ENCODE results near the gene BLOC1S4. TPM values are rescaled to one million over a fixed set of nuclear protein-coding genes. Genes with fewer than 3 reads are reported as not detected.
A peak's percentile ranks its signal among the peaks of the same experiment; 100 is the strongest.
"Not testable (repeated sequence)": the region's sequence is repeated elsewhere in the genome, so short reads cannot be mapped to it uniquely, and the experiment has no call there.

BLOC1S4 gene, protein sequence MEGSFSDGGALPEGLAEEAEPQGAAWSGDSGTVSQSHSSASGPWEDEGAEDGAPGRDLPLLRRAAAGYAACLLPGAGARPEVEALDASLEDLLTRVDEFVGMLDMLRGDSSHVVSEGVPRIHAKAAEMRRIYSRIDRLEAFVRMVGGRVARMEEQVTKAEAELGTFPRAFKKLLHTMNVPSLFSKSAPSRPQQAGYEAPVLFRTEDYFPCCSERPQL
- total RNA-seq = 10 to 100 TPM; 13.3 to 15.0 TPM
- long read RNA-seq, transcript BLOC1S4-201 (1 exons, 1,617 nt) = major isoform, 58 of 58 reads
- long read RNA-seq, partial matches to known transcripts = 0 of 58 reads
- long read RNA-seq, other reads (novel, unspliced or antisense) = 0 of 58 reads

DNA sequence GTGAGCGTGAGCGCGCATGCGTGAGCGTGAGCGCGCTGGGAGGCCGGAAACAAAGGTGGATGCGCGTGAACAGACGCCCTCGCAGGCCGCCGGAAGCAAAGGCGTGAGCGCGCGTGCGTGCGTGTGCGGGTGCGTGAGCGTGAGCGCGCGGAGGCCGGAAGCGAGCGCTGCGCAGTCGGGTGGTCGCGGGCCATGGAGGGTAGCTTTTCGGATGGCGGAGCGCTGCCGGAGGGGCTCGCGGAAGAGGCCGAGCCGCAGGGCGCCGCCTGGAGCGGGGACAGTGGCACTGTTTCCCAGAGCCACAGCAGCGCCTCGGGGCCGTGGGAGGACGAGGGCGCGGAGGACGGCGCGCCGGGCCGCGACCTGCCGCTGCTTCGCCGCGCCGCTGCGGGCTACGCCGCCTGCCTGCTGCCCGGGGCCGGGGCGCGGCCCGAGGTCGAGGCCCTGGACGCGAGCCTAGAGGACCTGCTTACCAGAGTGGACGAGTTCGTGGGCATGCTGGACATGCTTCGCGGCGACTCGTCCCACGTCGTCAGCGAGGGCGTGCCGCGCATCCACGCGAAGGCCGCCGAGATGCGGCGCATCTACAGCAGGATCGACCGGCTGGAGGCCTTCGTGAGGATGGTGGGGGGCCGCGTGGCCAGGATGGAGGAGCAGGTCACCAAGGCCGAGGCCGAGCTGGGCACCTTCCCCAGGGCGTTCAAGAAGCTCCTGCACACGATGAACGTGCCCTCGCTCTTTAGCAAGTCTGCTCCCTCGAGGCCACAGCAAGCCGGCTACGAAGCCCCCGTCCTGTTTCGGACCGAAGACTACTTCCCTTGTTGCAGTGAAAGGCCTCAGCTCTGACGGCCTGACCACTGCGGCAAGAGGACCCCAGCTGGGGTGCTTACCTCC, at the start of gene BLOC1S4:
TSS of gene BLOC1S4 (plus strand) at position 157 of the 894 bp plus-strand sequence. CDS start at position 193, 36 bp downstream.
- ATAC-seq = peak; percentile 94
- intact Hi-C loops (cut with DNase I, micrococcal nuclease) = no loop called here
- peak; percentile 86 to 88 for DNase-seq

DNA sequence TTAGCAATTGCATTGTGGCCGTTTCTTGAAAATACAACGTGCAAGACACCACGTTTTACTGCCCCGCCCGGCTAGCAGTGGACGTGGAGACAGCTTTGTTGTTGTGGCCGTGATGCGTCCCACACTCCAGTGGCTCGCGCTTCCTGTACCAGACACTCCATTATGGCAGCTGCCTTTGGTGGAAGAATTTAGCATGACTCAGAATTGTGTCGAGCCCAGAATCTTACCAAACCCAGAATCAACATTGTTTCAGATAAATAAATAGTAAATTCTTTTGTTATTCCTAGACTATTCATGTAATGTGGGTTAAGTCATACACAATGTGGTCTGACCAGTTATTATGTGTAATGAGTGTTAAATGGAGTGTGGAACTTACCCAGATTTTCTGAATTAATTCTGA, 47.6 kb upstream of the BLOC1S4 start:
- ATAC-seq = no peak
- intact Hi-C loops (cut with DNase I, micrococcal nuclease) = no loop called here

DNA sequence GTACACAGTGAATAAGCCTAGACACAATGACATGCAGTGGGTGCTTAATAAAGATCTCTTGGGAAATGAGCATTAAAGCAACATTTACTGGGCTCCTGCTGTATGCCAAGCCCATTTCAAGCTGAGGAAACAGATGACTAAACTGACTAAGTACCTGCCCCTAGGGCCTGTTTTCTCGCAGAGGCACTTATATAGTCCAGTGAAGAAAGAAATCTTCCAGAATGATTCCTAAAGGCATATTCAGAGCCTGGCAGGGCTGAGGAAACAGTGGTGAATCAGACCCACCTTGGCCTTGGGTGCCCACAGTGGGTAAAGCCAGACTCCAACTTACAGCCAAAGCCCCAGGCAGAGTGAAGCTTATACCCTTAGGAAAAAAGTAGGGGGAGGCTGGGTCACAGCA, 44.3 kb upstream of the BLOC1S4 start:
- DNase-seq = no peak
- intact Hi-C loops (cut with DNase I, micrococcal nuclease) = no loop called here
- no peak for ATAC-seq

More for the DNA sequence above, 47.6 kb upstream of the BLOC1S4 start:
- DNase-seq = no peak

DNA sequence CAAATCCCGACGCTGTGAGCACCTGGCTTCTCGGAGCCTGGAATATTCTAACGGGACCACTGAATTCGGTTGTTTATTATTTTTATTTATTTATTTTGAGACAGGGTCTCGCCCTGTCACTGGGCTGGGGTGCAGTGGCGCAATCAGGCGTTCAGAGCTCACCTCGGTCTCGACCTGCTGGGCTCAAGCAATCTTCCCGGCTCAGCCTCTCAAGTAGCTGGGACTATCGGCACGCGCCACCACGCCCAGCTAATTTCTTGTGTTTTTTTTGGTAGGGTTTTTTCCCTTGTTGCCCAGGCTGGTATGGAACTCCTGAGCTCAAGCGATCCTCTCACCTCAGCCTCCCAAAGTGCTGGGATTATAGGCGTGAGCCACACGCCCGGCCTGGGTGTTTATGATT, 43.8 kb upstream of the BLOC1S4 start:
- DNase-seq (no peak), ATAC-seq (no peak)
- intact Hi-C loops (cut with DNase I, micrococcal nuclease) = no loop called here

DNA sequence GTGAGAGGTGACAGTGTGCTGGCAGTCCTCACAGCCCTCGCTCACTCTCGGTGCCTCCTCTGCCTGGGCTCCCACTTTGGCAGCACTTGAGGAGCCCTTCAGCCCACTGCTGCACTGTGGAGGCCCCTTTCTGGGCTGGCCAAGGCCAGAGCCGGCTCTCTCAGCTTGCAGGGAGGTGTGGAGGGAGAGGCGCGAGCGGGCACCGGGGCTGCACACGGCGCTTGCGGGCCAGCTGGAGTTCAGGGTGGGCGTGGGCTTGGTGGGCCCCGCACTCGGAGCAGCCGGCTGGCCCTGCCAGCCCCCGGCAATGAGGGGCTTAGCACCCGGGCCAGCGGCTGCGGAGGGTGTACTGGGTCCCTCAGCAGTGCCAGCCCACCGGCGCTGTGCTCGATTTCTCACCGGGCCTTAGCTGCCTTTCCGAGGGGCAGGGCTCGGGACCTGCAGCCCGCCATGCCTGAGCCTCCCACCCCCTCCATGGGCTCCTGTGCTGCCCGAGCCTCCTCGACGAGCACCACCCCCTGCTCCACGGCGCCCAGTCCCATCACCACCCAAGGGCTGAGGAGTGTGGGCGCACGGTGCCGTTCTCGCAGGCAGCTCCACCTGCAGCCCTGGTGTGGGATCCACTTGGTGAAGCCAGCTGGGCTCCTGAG, 43.3 kb upstream of the BLOC1S4 start:
- peak in 1 of 2 donors; percentile 33 for DNase-seq

DNA sequence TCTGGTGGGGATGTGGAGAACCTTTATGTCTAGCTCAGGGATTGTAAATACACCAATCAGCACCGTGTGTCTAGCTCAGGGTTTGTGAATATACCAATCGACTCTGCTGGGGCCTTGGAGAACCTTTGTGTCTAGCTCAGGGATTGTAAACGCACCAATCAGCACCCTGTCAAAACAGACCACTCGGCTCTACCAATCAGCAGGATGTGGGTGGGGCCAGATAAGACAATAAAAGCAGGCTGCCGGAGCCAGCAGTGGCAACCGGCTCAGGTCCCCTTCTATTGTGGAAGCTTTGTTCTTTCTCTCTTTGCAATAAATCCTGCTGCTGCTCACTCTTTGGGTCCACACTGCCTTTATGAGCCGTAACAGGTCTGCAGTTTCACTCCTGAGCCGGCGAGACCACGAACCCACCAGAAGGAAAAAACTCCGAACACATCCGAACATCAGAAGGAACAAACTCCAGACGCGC, 42.7 kb upstream of the BLOC1S4 start:
- ATAC-seq (peak; percentile 44), DNase-seq (peak in 1 of 2 donors; percentile 55)
- intact Hi-C loops (cut with DNase I, micrococcal nuclease) = not testable (repeated sequence)

More for the DNA sequence above, 43.3 kb upstream of the BLOC1S4 start:
- ATAC-seq; intact Hi-C loops (cut with DNase I, micrococcal nuclease): not testable (repeated sequence)

DNA sequence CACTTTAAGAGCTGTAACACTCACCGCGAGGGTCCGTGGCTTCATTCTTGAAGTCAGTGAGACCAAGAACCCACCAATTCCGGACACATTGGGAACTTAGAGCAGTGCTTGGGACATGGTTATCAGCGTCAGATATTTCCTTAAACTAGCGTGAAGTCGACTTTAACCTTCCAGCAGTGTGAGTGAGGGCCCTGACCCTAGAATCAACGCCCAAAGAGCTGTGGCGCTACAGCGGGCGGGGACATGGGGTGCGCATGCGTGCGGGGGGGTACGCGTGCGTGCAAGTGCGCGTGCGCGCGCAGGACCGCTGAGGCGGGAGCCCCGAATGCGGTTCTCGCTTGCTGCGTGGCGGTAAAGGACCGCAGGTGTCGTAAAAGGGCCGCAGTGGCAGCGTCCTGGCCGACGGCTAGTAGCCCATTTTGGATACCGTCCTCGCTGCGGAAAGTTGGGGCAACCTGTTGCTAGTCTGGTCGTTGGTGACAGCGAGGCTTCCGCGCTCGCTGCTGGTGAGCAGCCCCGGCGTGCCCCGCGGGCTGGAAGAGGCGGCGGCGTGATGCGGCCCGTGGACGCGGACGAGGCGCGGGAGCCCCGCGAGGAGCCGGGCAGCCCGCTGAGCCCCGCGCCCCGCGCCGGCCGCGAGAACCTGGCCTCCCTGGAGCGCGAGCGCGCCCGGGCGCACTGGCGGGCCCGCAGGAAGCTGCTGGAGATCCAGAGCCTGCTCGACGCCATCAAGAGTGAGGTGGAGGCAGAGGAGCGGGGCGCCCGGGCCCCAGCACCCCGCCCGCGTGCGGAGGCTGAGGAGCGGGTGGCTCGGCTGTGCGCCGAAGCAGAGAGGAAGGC, 42.1 kb upstream of the BLOC1S4 start:
- ATAC-seq = peak; percentile 86
- intact Hi-C loops (cut with DNase I, micrococcal nuclease) = no loop called here
- peak; percentile 93 to 96 for DNase-seq

DNA sequence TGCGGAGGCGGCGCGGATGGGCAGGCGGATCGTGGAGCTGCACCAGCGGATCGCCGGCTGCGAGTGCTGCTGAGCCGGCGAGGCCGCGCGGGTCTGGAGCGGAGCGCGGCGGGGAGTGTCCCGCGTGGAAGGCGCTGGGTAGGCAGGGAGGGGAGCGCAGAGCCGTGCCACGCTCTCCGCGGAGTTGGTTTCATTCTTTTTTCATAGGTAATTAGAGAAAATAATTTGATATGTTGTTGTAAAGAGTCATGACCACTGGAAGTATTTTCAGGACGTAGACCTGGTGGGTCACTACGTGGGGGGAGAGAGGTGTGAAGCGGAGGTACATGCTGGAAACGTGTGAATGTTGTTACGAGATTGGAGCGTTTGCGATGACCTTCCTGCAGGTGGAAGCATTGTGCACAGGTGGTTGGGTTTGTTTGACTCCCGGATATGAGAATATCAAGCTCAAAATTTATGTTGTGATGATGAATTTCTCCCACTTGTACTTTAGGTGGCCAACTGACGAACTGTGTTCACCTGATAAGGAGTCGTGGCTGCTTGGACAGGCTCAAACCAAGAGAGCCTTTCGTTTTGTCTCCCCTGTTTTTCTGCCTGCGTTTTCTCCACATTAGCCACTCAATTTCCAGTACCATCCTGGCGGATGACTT, 41.3 kb upstream of the BLOC1S4 start:
- ATAC-seq (peak; percentile 47), DNase-seq (peak; percentile 54 to 61)
- intact Hi-C loops (cut with DNase I, micrococcal nuclease) = no loop called here

DNA sequence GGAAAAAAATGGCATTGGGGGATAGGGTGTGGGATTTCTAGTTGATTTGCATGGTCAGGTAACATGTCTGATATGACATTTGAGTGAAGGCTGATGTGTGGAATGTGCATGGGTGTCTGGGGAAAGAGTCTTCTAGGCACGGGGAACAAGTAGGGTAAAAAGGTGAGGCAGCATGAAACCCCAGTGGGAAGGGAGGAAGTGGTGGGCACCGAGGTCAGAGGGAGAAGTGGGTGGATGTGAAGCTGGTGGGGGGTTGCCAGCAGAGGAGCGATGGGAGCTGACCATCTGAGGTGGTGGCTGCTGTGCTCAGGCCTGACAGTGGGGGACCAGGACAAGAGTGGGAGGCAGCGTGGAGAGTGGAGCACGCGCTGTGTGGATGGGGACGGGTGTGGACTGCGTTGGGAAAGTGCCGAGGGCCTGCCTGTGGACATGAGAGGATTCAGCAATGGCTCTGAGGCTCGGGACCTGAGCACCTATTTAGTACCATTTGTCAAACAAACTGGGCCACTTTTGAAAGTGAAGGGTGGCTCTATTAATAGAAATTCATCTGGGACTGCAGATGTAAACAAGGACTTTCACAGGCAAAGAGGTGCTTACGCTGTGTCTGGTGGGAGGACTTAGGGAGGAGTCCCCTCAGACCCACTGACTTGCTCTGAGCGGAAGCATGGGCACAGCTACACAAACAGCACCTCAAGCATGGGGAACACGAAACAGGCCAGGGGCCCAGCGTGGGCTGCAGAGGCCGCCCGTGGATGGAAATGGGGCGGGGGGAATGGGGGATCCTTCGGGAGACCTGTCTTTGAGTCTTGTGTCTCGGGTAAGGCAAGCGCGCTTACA, 39.0 kb upstream of the BLOC1S4 start:
- no peak for ATAC-seq
- no peak for DNase-seq
- intact Hi-C loops (cut with DNase I, micrococcal nuclease) = no loop called here

DNA sequence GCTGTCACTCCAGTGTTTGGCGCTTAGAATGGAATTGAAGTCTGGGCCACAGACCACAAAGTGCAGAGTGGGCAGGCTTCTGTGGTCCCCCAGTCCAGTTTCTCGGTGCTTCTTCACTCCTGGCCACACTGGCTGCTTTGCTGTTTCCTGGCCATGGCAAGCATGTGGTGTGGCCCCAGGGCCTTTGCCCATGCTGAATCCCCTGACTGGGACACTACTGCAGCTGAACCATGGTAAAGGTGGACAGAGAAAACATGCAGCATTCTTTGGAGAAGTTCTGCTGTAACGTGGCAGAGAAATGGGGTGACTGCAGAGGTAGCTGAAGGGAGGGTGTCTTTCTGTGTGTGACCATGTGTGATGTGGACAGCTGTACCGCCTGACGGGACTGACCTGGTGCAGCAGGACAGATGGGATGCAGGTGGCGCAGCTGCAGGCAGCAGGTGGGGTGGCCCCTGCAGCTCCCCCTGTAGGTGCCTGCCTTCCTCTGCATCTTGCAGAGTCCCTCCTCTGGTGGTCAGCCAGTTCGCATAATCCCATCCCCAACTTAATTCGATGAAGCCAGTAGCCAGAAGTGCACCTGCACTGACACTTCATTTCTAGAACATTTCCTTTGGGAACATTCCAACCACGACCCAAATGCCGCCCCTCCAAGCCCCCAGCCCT, 35.5 kb upstream of the BLOC1S4 start:
- DNase-seq (no peak), ATAC-seq (no peak)
- intact Hi-C loops (cut with DNase I, micrococcal nuclease) = no loop called here

DNA sequence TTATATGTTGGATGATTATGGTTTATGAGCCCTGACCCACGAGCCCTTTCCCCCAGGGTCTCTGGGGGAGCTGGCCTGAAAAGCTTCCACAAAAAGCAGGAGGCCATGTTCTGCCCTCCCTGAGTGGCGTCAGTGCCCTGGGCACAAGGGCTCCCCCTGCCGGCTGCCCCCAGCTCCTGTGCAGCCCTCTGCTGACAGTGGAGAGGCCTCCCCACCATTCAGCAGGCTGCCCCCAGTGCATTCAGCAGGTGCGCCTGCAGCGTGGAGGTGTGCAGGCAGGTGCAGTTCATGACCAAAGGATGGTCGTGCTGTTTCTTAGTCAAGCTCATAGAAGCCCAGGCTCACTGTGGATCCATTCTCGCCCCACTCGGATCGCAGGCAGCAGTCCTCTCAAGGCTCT, 34.8 kb upstream of the BLOC1S4 start:
- no peak for DNase-seq
- intact Hi-C loops (cut with DNase I, micrococcal nuclease) = no loop called here
- peak; percentile 38 for ATAC-seq

DNA sequence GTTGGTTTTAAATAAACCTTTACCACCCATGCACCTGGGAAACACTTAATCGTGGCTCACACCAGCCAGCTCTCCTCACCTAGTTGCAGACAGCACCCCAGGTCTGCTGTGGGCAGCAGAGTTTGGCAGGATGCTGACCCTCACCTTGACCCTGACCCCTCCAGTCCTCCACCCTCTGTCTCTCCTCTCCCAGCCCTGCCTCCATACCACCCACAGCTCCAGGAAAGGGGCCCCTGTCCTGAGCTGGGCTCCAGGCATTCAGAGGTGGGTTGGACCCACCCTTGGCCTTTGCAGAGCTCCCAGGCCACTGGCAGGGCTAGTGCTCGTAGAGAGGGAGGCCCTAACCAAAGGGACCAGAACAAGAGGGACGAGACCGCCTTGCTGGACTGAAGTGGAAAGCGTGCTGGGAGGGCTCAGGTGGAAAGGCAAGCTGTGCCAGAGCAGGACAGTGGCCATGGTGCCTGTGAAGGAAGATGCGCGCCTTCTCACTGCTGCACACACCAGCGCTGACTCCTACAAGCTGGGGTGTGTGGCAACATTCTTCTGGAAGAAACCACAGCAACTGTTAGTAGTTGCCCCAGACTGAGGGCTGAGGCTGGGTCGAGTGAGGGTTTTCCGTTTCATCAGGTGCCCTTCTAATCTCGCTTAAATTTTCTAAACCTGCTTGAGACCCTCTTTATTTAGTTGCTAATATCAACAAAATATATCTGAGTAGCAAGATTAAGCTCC, 32.9 kb upstream of the BLOC1S4 start:
- no peak for ATAC-seq
- no peak for DNase-seq
- intact Hi-C loops (cut with DNase I, micrococcal nuclease) = no loop called here

DNA sequence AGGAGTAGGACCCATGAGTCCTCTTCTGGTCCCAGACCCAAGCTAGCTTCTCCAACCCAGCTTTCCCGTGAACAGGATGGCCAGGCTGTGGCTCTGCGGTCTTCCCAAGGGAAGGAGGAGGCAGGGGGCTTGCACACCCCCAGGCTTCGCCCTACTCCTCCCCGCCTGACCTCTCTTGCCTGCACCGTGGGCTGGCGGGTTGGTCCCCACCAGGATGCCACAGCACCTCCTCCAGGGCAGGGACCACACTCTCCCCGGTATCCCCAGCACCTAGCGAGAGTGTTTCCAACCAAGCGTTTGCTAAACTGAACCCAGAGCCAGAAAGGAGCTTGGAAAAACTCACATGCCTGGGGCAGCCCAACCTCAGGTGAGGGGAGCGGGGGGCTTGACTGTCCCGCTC, 31.3 kb upstream of the BLOC1S4 start:
- intact Hi-C loops (cut with DNase I, micrococcal nuclease) = no loop called here
- ATAC-seq (no peak), DNase-seq (no peak)

DNA sequence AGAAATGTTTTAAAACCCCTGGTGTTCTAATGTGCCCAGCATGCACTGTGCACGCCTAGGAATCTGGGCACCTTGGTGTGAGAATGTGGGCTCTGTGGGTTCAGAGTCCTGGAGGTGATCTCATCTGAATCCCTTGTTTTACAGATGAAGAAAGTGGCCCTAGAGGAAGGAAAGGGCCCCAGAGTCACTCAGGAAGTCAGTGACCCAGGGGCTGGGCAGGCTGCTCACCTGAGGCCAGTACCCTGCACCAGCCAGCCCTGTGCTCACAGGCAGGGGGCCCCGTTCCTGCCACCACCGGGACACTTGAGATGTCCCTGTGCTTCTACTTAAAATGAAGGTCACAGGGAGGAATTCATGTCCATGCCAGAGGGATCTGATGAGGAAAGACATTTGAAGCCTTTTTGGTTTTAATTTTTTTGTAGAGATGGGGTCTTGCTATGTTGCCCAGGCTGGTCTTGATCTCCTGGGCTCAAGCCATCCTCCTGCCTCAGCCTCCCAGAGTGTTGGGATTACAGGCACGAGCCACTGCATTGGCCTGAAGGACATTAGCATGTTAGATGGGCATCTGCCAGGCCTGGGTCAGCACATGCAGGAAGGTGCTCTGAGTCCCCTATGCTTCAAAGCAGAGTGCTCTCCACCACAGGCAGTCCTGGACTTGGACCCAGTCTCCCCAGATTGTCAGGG, 29.7 kb upstream of the BLOC1S4 start:
- DNase-seq (no peak), ATAC-seq (no peak)
- intact Hi-C loops (cut with DNase I, micrococcal nuclease) = no loop called here

Data from left colon (tissue), 2 donors.